IPS-18c (cell line): ENCODE data around the gene MAP6.
"Not testable (repeated sequence)": the region's sequence is repeated elsewhere in the genome, so short reads cannot be mapped to it uniquely, and the experiment has no call there.

Experiments used
- H3K4me3 ChIP-seq: 2 replicates; pipeline ENCODE4 v1.7.0; 2013; ENCODE audit warnings: low read depth, mild to moderate bottlenecking, low read length, moderate library complexity; ENCODE audit not compliant: insufficient read depth
- H3K9me3 ChIP-seq: one replicate; pipeline ENCODE4 v1.6.1; 2013; ENCODE audit warnings: mild to moderate bottlenecking, low read length, moderate library complexity; ENCODE audit not compliant: control insufficient read depth, insufficient read depth

Gene MAP6

GRCh38 chr11:75585293-75585670 is 83.6 kb downstream of the MAP6 start:
- H3K9me3 ChIP-seq = peaks cover 3% of the 10 kb centered on the region

GRCh38 chr11:75584659-75585292 is 84.1 kb downstream of the MAP6 start:
- H3K9me3 ChIP-seq = not testable (repeated sequence)
- peak overlapping the region; percentile 24; the same call in 1 of the 2 replicates for H3K4me3 ChIP-seq

More at GRCh38 chr11:75585293-75585670, 83.6 kb downstream of the MAP6 start:
- H3K4me3 ChIP-seq = no peak overlapping the region

DNA sequence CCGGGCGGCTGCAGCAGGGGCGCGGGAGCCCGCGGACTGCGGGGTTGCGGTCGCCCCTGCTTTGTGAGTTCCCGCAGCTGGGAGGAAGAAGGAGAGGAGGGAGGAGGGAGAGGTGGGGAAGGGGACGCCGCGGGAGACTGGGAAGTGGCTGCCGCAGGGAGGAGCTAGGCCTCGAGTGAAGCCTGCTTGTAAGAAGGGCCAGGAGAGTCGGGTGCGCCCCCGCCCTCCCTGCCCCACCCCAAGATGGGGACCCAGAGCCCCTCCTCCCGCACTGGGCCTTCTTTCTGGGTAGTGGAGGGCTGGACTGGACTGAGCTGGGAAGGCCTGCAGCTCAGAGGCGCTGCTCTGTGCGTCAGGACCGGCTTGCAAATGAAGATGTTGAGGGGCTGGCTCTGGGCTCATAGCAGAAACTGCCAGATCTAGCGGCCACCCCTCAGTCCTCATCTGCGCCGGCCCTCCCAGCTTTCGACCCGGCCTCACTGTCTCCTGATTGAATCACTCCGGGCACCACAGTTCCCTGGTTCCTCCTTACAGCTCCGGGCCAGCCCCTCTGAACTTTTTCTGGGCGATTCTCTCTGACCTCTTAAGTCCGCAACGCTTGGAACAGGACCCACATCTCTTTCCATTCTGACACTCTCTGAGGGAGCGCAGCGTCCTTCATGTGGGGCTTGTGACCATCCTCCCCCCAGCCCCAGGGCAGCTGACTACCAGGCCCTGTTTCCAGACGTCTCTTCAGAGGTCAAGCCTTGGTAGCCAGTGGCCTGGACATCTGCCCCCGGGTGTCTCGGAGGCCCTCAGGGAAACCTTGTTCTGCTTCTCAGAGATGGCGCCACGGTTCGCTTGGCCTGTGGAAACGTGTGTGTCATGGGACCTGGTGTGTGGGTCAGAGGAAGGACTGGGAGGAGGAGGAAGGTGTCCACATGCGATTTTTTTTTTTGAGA is 84.8 kb downstream of the MAP6 start:
- H3K9me3 ChIP-seq = peaks cover 3% of the 10 kb centered on the region
- H3K4me3 ChIP-seq = peak overlapping the region; percentile 89

GRCh38 chr11:75582895-75583717 is 85.7 kb downstream of the MAP6 start:
- Histone ChIP-seq H3K4me3 (peak overlapping the region; percentile 89), H3K9me3 (peaks cover 3% of the 10 kb centered on the region)

DNA sequence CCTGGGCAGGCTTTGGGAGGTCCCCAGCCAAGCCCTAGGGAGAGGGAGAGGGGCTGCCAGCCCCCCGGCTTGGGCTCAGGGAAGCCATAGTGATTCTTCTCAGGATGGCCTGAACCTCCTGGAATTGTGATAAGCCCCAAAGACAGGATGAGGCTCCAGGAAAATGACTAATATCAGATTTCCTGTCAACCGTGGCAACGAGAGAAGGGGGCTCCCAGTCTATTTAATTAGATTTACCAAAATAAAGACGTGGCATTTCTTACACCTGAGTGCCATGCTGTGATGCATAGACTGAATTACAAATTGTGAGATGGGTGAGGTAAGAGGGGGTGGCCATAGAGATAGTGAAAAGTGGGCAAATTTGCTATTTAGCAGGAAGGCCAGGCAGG is 86.3 kb downstream of the MAP6 start:
- Histone ChIP-seq H3K4me3 (peak overlapping the region; percentile 89; the same call in 1 of the 2 replicates), H3K9me3 (peaks cover 3% of the 10 kb centered on the region)

- Histone ChIP-seq H3K9me3 (peaks cover 3% of the 10 kb centered on the region), H3K4me3 (no peak overlapping the region)
Measured at GRCh38 chr11:75579841-75580240, 89.0 kb downstream of the MAP6 start.

- H3K9me3 ChIP-seq = peaks cover 3% of the 10 kb centered on the region
- H3K4me3 ChIP-seq = no peak overlapping the region
Measured at GRCh38 chr11:75578977-75579376, 89.9 kb downstream of the MAP6 start.

DNA sequence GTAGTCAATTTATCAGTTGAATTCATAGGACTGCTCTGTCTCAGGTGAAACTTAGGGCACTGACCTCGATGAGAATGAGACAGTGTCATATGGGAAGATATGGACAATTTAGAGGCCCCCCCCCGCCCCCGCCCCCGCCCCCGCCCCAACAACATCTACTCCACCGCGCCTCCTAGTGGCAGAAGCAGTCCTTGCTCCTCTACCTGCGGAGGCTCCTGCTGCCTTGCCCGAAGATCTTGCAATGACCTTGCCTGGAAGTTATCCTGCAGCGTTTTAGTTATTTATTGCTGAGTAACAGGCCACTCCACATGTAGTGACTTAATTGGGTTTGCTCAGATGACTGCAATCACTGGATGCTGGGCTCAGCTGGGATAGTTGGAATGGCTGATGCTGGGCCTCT is 91.6 kb downstream of the MAP6 start:
- Histone ChIP-seq H3K4me3 (no peak overlapping the region), H3K9me3 (peaks cover 3% of the 10 kb centered on the region)

DNA sequence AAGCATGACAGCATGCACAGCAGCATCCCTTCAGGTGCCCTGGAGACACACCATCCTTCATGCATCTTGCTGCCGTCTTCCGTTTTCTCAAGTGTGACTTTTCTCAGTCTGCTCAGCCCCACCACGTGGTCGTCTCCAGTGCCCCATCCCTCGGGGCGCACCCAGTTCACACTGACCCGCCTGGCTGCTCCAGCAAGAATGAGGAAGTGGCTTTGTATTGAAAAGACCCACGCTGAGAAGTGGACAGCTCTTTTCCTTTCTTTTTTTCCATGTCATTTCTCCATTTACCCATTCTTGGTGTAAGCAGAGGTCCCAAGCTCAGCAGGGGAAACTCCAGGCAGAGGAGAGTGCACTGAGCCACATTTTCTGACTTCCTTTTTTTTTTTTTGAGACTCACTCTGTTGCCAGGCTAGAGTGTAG is 92.3 kb downstream of the MAP6 start:
- no peaks in the 10 kb centered on the region for H3K9me3 ChIP-seq
- H3K4me3 ChIP-seq = no peak overlapping the region

DNA sequence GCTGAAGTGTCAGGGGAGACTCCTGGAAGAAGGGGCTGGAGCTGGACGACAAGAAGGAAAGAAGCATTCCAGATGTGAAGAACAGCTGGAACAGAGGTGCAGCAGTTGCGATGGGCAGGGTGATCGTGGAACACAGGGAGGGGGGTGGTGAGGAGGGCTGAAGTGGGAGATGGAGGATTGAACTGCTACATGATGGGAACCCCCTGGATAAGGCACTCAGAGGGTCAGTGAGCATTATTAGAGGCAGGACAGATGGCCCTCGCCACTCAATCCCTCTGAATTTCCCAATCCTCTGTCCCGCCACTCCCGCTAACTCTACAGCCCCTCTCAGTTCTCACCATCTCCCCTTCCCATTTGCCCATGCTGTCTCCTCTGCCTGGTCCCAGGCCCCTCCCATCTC is 92.8 kb downstream of the MAP6 start:
- Histone ChIP-seq H3K9me3 (no peaks in the 10 kb centered on the region), H3K4me3 (no peak overlapping the region)

DNA sequence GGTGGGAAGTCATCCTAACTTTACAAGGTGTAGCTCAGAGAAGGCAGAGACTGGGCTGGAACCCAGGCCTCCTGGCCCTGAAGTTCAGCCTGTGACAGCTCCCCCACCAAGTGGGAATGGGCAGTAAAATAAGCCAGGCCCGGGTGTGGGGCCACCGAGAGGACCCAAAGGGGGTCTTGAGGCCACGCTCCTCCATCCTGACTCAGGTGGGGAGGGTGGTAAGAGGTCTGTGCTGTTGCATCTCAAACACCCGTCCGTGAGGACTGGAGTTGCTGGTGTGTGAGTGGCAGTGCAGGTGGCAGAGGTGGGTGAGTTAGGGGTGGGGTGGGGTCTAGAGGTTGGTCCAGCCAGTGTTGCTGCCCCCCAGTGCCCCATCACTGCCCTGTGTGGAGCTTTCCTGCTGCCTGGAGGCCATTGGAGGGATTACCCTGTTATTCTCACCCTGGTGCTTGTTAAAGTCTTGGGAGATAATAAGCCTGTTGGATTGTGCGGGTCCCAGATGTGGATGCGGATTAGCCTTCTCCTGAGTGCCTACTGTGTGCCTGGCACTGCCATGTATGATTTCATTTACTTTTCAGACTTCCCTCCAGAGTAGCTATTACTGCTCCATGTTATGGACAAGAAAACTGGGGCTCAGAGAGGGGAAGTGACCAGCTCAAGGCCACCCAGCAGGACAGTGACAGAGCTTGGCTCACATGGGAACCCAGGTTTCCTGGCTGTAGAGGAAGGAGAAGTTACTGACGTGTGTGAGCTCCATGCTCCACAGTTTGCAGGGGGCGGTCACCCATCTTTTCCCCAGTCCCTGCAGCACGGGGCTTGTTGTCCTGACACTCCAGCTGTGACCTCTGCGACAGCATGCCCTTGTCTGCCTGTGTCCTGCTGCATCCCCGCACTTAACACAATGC is 93.9 kb downstream of the MAP6 start:
- H3K9me3 ChIP-seq = no peaks in the 10 kb centered on the region

GRCh38 chr11:75572744-75573143 is 96.1 kb downstream of the MAP6 start:
- Histone ChIP-seq H3K4me3 (no peak overlapping the region), H3K9me3 (no peaks in the 10 kb centered on the region)

More for the DNA sequence above, 93.9 kb downstream of the MAP6 start:
- H3K4me3 ChIP-seq = no peak overlapping the region

GRCh38 chr11:75571625-75572024 is 97.2 kb downstream of the MAP6 start:
- no peak overlapping the region for H3K4me3 ChIP-seq
- H3K9me3 ChIP-seq = no peaks in the 10 kb centered on the region

DNA sequence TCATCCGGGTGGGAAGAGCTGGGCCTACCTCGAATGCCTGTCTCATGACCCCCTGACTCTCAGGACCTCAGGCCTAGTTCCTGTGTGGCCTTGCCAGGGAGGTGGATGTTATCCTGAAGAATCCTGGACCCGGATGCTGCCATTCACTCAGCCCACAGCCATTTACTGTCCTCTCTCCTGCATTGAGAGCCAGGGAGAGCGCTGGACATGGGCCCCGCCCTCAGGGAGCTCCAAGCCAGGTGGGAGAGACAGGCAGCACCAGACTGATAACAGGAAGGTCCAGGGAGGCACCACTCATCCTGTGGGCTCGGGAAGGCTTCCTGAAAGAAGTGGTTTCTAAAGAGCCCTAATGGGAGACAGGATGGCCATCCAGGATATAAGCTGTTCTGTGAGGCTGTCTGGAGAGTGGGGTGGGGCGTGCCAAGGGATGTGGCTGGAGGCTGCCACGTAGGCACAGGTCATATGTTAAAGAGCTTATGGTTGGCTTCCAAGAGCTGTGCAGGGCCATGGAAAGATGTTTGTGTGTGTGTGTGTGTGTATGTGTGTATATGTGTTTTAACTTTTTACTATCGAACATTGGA is 98.2 kb downstream of the MAP6 start:
- H3K4me3 ChIP-seq = no peak overlapping the region

GRCh38 chr11:75568616-75569219 is 100.1 kb downstream of the MAP6 start:
- Histone ChIP-seq H3K4me3 (no peak overlapping the region; the same call in 1 of the 2 replicates), H3K9me3 (peaks cover 2% of the 10 kb centered on the region)

More for the DNA sequence above, 98.2 kb downstream of the MAP6 start:
- no peaks in the 10 kb centered on the region for H3K9me3 ChIP-seq

GRCh38 chr11:75567971-75568370 is 100.9 kb downstream of the MAP6 start:
- H3K9me3 ChIP-seq = peaks cover 2% of the 10 kb centered on the region

More at GRCh38 chr11:75567971-75568370, 100.9 kb downstream of the MAP6 start:
- H3K4me3 ChIP-seq = no peak overlapping the region
